Keratinocyte (primary cell): Measurements from ENCODE around the gene SLC17A3.

Source experiments
- EZH2 ChIP-seq: IDR thresholded peaks from one replicate; pipeline ENCODE4 v1.6.1; 2012; ENCODE audit warnings: inconsistent platforms, mild to moderate bottlenecking, low read length, moderate library complexity
- TF ChIP-seq, protein P1 (sequence below), 3 experiments: IDR thresholded peaks in 1 of 3; conservative IDR thresholded peaks in 1 of 3; optimal IDR thresholded peaks in 1 of 3; 2 replicates in 2 of 3; 3 replicates in 1 of 3; pipeline versions ENCODE3 to v1.5.1; 2011; ENCODE audit warnings: low read length in 3 of 3, mild to moderate bottlenecking in 3 of 3, moderate library complexity in 2 of 3, control low read depth in 1 of 3, inconsistent platforms in 1 of 3; ENCODE audit not compliant: insufficient read depth in 2 of 3; ENCODE audit errors: extremely low read depth in 1 of 3

DNA sequence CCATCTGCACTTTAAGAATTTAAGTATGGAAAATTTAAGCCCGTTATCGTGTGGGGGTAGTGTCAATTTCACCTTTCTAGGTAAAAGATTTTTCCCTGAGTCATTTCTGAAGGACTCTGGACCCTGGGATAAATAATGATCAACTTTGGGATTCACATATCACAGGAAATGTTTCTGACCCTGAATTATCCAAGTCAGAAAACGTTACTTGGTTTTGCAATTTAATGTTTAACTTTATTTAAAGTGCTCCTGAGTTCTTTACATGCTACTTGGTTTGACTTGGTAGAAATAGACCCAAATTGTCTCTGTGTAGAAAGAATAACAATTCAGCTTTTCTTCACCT lies 1.5 kb upstream of the SLC17A3 start:
- TF ChIP-seq, protein P1, sequence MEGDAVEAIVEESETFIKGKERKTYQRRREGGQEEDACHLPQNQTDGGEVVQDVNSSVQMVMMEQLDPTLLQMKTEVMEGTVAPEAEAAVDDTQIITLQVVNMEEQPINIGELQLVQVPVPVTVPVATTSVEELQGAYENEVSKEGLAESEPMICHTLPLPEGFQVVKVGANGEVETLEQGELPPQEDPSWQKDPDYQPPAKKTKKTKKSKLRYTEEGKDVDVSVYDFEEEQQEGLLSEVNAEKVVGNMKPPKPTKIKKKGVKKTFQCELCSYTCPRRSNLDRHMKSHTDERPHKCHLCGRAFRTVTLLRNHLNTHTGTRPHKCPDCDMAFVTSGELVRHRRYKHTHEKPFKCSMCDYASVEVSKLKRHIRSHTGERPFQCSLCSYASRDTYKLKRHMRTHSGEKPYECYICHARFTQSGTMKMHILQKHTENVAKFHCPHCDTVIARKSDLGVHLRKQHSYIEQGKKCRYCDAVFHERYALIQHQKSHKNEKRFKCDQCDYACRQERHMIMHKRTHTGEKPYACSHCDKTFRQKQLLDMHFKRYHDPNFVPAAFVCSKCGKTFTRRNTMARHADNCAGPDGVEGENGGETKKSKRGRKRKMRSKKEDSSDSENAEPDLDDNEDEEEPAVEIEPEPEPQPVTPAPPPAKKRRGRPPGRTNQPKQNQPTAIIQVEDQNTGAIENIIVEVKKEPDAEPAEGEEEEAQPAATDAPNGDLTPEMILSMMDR (optimal IDR thresholded peaks at IDR 0.05 in 1 of 3, IDR thresholded peaks at IDR 0.05 in 1 of 3, conservative IDR thresholded peaks at IDR 0.05 in 1 of 3; ENCODE audit: extremely low read depth in 1 of 3, insufficient read depth in 2 of 3, low read length in 3 of 3): no peak
- no peak for TF ChIP-seq EZH2
